Peyer's patch (tissue), 4 donors: ENCODE results near the gene SFTA2.

Experiments
- POLR2A ChIP-seq, 2 donors: fragments of 450-650 bp; IDR thresholded peaks; one replicate each; pipeline ENCODE4 v1.5.1; 2017; ENCODE audit warnings: antibody characterized with exemption in 2 of 2, mild to moderate bottlenecking in 2 of 2, moderate library complexity in 2 of 2
- TF ChIP-seq, protein P1 (sequence below), 6 experiments: fragments of 450-650 bp in 4 of 6; fragments of 200-600 bp in 2 of 6; sonication (generic) in 1 of 6; IDR thresholded peaks; one replicate each; pipeline ENCODE4 v1.5.1; 2017 to 2019; ENCODE audit warnings: antibody characterized with exemption in 6 of 6, mild to moderate bottlenecking in 3 of 6, moderate library complexity in 1 of 6

- TF ChIP-seq, protein P1, sequence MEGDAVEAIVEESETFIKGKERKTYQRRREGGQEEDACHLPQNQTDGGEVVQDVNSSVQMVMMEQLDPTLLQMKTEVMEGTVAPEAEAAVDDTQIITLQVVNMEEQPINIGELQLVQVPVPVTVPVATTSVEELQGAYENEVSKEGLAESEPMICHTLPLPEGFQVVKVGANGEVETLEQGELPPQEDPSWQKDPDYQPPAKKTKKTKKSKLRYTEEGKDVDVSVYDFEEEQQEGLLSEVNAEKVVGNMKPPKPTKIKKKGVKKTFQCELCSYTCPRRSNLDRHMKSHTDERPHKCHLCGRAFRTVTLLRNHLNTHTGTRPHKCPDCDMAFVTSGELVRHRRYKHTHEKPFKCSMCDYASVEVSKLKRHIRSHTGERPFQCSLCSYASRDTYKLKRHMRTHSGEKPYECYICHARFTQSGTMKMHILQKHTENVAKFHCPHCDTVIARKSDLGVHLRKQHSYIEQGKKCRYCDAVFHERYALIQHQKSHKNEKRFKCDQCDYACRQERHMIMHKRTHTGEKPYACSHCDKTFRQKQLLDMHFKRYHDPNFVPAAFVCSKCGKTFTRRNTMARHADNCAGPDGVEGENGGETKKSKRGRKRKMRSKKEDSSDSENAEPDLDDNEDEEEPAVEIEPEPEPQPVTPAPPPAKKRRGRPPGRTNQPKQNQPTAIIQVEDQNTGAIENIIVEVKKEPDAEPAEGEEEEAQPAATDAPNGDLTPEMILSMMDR (IDR thresholded peaks at IDR 0.05), result no peak
- TF ChIP-seq POLR2A (IDR thresholded peaks at IDR 0.05), result no peak
These were observed 43.8 kb downstream of the SFTA2 start for GRCh38 chr6:30887901-30888815.
